ENCODE measurements around the gene MISFA.

Gene MISFA

GRCh38 chr11:18566406-18566805 is 33.2 kb upstream of the MISFA start:
- Histone ChIP-seq H3K4me2 (ENCODE audit: low read depth, low read length, poor library complexity, severe bottlenecking) (no peak overlapping the region), H3F3A (ENCODE audit: insufficient read depth) (no peaks in the 10 kb centered on the region), H3K9me3 (ENCODE audit: insufficient read depth, low read length) (no peaks in the 10 kb centered on the region), H2AFZ (ENCODE audit: low read depth, low read length, severe bottlenecking) (no peak overlapping the region), H3K4me3 (ENCODE audit: insufficient read depth, low read length, poor library complexity, severe bottlenecking) (no peak overlapping the region), H3K9ac (ENCODE audit: low read length) (no peak overlapping the region), H4K20me1 (ENCODE audit: low read depth, low read length) (no peaks in the 10 kb centered on the region), H3K27me3 (ENCODE audit: low read length) (no peaks in the 10 kb centered on the region), H3K36me3 (ENCODE audit: low read length) (no peaks in the 10 kb centered on the region), H3K9me2 (replicated peaks; ENCODE audit: insufficient read depth, low read length) (no peaks in the 10 kb centered on the region), H3K27ac (ENCODE audit: low read depth, low read length) (no peak overlapping the region), H3K79me2 (ENCODE audit: insufficient read depth, low read length) (no peaks in the 10 kb centered on the region)
- no peak for TF ChIP-seq CTCF (IDR thresholded peaks at IDR 0.05; ENCODE audit: insufficient read depth, low read length, poor library complexity, severe bottlenecking)
- no peak for TF ChIP-seq EZH2phosphoT487 (conservative IDR thresholded peaks at IDR 0.05; ENCODE audit: low read length)

GRCh38 chr11:18567081-18567480 is 32.5 kb upstream of the MISFA start:
- no peaks in the 10 kb centered on the region for H3K79me2 ChIP-seq (ENCODE audit: insufficient read depth, low read length)
- H3F3A ChIP-seq (ENCODE audit: insufficient read depth): no peaks in the 10 kb centered on the region
- H3K4me2 ChIP-seq (ENCODE audit: low read depth, low read length, poor library complexity, severe bottlenecking): no peak overlapping the region
- no peak overlapping the region for H3K27ac ChIP-seq (ENCODE audit: low read depth, low read length)
- H3K9me3 ChIP-seq (ENCODE audit: insufficient read depth, low read length): no peaks in the 10 kb centered on the region
- no peak overlapping the region for H2AFZ ChIP-seq (ENCODE audit: low read depth, low read length, severe bottlenecking)
- H4K20me1 ChIP-seq (ENCODE audit: low read depth, low read length): no peaks in the 10 kb centered on the region
- H3K36me3 ChIP-seq (ENCODE audit: low read length): no peaks in the 10 kb centered on the region
- H3K9ac ChIP-seq (ENCODE audit: low read length): no peak overlapping the region
- no peak overlapping the region for H3K4me3 ChIP-seq (ENCODE audit: insufficient read depth, low read length, poor library complexity, severe bottlenecking)
- H3K9me2 ChIP-seq (replicated peaks; ENCODE audit: insufficient read depth, low read length): no peaks in the 10 kb centered on the region
- H3K27me3 ChIP-seq (ENCODE audit: low read length): no peaks in the 10 kb centered on the region
- TF ChIP-seq CTCF (IDR thresholded peaks at IDR 0.05; ENCODE audit: insufficient read depth, low read length, poor library complexity, severe bottlenecking) (no peak), EZH2phosphoT487 (conservative IDR thresholded peaks at IDR 0.05; ENCODE audit: low read length) (no peak)

GRCh38 chr11:18575361-18575760 is 24.2 kb upstream of the MISFA start:
- no peak overlapping the region for H3K9ac ChIP-seq (ENCODE audit: low read length)

More at GRCh38 chr11:18575361-18575760, 24.2 kb upstream of the MISFA start:
- Histone ChIP-seq H3K4me3 (ENCODE audit: insufficient read depth, low read length, poor library complexity, severe bottlenecking) (no peak overlapping the region), H3K4me2 (ENCODE audit: low read depth, low read length, poor library complexity, severe bottlenecking) (no peak overlapping the region), H2AFZ (ENCODE audit: low read depth, low read length, severe bottlenecking) (no peak overlapping the region), H3K9me3 (ENCODE audit: insufficient read depth, low read length) (no peaks in the 10 kb centered on the region), H3K36me3 (ENCODE audit: low read length) (no peaks in the 10 kb centered on the region), H3K27me3 (ENCODE audit: low read length) (no peaks in the 10 kb centered on the region), H3K79me2 (ENCODE audit: insufficient read depth, low read length) (no peaks in the 10 kb centered on the region), H3K27ac (ENCODE audit: low read depth, low read length) (no peak overlapping the region), H3K9me2 (replicated peaks; ENCODE audit: insufficient read depth, low read length) (no peaks in the 10 kb centered on the region), H3F3A (ENCODE audit: insufficient read depth) (no peaks in the 10 kb centered on the region), H4K20me1 (ENCODE audit: low read depth, low read length) (no peaks in the 10 kb centered on the region)
- TF ChIP-seq CTCF (IDR thresholded peaks at IDR 0.05; ENCODE audit: insufficient read depth, low read length, poor library complexity, severe bottlenecking): no peak
- no peak for TF ChIP-seq EZH2phosphoT487 (conservative IDR thresholded peaks at IDR 0.05; ENCODE audit: low read length)
